ENCODE results near the gene ADGRG4.
A peak's percentile ranks its signal among the peaks of the same experiment; 100 is the strongest.
"Not testable (repeated sequence)": the region's sequence is repeated elsewhere in the genome, so short reads cannot be mapped to it uniquely, and the experiment has no call there.

ADGRG4 gene, protein sequence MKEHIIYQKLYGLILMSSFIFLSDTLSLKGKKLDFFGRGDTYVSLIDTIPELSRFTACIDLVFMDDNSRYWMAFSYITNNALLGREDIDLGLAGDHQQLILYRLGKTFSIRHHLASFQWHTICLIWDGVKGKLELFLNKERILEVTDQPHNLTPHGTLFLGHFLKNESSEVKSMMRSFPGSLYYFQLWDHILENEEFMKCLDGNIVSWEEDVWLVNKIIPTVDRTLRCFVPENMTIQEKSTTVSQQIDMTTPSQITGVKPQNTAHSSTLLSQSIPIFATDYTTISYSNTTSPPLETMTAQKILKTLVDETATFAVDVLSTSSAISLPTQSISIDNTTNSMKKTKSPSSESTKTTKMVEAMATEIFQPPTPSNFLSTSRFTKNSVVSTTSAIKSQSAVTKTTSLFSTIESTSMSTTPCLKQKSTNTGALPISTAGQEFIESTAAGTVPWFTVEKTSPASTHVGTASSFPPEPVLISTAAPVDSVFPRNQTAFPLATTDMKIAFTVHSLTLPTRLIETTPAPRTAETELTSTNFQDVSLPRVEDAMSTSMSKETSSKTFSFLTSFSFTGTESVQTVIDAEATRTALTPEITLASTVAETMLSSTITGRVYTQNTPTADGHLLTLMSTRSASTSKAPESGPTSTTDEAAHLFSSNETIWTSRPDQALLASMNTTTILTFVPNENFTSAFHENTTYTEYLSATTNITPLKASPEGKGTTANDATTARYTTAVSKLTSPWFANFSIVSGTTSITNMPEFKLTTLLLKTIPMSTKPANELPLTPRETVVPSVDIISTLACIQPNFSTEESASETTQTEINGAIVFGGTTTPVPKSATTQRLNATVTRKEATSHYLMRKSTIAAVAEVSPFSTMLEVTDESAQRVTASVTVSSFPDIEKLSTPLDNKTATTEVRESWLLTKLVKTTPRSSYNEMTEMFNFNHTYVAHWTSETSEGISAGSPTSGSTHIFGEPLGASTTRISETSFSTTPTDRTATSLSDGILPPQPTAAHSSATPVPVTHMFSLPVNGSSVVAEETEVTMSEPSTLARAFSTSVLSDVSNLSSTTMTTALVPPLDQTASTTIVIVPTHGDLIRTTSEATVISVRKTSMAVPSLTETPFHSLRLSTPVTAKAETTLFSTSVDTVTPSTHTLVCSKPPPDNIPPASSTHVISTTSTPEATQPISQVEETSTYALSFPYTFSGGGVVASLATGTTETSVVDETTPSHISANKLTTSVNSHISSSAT (N-terminal part only)

GRCh38 chrX:136300721-136301120 lies at the start of gene ADGRG4:
Gene ADGRG4 (plus strand): TSS chrX:136300963. CDS start chrX:136308778, 7,815 bp downstream.
- not testable (repeated sequence) for DNase-seq

DNA sequence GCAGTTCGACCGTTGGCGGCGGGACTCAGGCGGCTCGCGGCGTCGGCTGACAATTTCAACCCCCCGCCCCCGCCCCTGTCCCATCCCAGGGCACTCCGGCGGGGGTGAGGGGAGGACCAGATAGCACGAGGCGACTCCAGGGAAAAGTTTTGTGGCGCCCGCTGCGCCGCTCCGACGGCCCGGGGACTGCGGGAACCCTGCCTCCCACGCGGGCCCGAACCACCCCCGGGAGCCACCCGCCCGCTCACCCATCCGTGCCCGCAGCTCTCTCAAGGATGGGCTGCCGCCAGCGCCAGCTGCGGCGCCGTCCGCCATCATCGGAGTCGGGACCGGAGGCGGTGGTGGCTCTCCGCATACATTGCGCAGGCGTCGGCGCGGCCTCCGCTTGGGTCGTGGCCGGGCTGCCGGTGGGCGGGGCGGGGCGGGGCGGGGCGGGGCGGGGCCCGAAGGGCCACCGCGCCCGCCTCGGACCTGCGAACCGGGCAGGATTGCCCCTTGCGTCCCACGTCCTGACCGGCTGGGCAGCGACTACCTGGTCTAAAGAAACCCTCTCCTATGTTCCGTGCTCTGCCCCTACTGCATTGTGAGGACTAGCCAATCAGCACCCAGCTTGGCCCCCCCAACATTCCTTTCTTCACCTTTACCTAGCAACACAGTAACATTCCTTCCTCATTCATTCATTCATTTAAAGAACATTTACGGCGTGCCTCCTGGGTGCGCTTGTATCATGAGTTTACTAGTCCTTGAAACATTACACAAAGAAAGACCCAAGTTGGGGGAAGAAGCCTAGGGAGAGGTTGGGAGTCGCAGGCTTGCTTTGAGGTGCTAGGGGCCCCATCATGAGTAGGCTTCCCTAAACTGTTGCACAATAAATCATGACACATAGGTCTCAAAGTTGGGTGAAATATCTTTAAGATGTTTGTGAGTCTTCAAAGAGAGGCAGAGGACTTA lies 49.4 kb upstream of the ADGRG4 start, which contains the start of gene MAP7D3:
Gene MAP7D3, minus strand, starts transcription at position 360 of the 951 bp plus-strand sequence. Its CDS starts 42 bp downstream, at position 318.
- DNase-seq: peak; percentile 38

DNA sequence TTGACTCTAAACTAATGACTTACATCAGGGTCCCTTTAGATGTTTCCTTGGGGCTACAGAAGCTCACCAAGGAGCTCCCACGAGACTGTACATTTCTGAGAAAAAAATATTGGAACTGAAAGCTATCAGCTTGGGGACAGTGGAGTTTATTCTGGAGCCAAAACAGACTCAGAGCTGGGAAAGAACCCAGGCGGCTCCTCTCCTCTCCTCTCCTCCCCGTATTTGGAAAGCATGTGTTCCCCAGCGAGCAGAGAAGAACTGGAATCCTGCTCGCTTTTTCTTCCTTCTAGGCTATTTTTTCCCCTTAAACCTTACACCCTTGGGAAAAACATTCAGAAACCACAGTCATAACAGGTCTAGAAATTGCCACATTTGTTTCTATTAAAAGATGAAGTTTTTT lies 45.2 kb upstream of the ADGRG4 start:
- DNase-seq: no peak

DNA sequence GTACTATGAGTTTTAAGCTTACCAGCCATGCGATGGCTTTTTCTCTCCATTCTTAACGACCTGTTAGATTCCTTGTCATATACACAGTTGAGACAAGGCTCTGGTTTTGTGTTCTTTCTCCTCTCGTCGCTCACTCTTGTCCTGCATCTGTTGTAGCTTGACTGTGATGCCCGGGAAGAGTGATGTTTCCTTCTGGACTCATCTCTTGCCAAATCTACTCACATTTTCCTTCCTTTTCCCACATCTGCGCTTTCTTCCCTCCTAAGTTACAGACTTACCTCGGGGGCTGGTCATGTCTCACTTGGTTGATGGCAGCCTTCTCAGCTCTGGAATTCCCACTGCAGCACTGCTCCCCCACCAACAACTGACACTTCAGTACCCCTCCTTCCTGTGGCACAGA lies 44.7 kb upstream of the ADGRG4 start:
- DNase-seq: no peak

DNA sequence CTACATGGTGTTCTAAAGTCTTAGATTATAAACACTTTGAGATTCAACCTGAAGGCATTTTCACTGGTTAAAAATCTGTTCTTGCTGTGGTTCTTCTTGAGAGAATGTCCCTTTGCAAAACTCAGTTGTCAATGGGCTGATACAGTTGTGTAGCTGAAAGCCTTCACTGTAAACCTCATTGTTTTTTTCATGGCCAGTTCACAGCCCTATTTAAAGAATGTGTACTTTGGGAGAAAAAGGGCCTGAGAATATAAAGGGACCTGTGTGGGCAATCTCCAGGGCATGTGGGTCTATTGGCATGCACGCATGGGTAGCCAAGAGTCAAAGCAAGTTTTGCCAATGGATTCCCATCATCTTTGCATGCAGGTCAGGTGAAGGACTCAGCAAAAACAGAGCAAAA lies 41.8 kb upstream of the ADGRG4 start:
- DNase-seq: no peak

GRCh38 chrX:136259543-136259942 lies 41.2 kb upstream of the ADGRG4 start:
- DNase-seq: peak; percentile 78

- DNase-seq: peak; percentile 57
These were observed 40.0 kb upstream of the ADGRG4 start for GRCh38 chrX:136260776-136261175.

- no peak for DNase-seq
These were observed 39.4 kb upstream of the ADGRG4 start for GRCh38 chrX:136261321-136261720.

DNA sequence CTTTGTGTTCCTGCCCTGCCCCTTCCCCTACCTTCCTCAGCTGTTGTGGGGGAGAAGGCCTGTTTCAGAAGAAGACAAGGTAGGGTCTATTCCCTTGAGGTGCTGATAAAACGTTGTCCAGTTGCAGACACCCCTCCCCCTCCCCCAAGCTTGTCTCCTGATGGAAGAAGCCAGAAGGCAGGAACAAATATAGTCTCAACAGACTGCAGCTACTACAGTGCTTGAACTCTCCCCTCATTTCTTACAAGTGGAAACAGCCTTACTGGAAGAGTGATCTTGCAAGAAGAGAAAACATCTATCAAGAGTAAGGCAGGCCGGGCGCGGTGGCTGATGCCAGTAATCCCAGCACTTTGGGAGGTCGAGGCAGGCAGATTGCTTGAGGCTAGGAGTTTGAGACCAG lies 38.5 kb upstream of the ADGRG4 start:
- no peak for DNase-seq

GRCh38 chrX:136262812-136263315 lies 37.9 kb upstream of the ADGRG4 start:
- DNase-seq: no peak

DNA sequence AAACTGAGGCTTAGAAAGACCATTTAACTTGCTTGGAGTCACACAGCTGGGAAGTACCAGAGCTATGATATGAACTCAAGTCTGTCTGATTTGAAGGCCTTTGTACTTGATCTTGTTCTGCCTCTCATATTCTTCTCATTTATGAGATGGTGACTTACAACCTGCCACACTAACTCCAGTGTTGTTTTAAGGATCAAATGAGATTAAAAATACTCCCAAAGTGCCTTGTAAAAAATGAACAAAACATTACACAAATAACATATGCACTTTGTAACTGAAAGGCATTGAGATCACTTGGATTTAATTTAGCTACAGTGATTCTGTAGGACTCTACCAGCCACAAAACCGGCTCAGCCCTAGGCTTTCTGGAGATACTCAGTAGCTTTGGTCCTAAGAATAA lies 33.9 kb upstream of the ADGRG4 start:
- no peak for DNase-seq

- DNase-seq: no peak
These were observed 32.4 kb upstream of the ADGRG4 start for GRCh38 chrX:136268051-136269048.

GRCh38 chrX:136269921-136270320 lies 30.8 kb upstream of the ADGRG4 start:
- DNase-seq: no peak

DNA sequence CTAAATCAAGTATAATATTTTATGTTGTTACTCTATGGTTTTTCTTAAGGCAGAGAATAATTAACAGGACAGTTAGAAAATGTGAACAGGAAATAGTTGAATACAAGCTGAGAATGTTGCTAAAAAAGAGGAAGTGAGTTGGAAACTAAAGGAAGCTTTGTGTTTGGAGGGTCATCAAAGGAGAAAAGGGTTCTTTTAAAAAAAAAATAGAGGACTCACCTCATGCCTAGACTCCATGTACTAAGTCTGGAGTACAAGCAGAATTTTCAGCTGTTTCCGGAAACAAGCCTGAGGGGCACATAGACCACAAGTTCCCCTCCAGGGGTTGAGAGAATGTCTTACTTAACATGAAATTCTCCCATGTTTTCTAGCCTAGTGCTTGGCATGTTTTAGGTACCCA lies 29.5 kb upstream of the ADGRG4 start:
- DNase-seq: no peak

DNA sequence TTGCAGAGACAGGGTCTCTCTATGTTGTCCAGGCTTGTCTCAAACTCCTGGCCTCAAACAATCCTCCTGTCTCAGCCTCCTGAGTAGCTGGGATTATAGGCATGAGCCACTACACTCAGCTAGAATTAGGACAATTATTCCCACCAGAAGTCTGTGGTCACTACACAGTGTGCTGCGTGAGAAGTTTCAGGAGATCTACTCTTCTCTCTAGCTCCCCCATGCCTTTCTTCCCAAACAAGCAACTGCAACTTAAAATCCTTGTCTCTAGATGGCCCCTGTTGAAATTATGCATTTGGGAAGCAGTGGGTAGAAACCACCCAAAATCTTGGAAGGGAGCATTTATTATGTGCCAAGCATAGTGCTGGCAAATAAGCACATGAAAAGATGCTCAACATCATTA lies 28.4 kb upstream of the ADGRG4 start:
- no peak for DNase-seq

DNA sequence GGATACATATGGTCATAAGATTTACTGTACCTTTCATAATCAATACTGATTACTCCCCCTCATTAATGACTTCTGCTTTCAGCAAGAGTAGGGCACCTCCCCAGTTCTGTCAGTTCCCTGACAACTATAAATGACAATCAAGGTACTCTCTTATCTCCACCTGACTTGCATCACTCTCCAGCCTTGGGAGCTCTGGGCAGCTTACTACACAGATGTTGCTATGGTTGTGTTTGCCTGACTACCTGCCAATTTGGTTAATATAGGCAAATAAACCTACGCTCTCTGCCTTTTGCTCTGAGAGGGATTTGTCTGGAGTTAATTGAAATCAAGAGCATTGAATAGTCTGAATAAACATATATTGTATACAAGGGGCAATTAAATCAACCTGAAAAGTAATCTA lies 26.8 kb upstream of the ADGRG4 start:
- no peak for DNase-seq

GRCh38 chrX:136275553-136275952 lies 25.2 kb upstream of the ADGRG4 start:
- DNase-seq: no peak

GRCh38 chrX:136286375-136286774 lies 14.4 kb upstream of the ADGRG4 start:
- not testable (repeated sequence) for DNase-seq

DNA sequence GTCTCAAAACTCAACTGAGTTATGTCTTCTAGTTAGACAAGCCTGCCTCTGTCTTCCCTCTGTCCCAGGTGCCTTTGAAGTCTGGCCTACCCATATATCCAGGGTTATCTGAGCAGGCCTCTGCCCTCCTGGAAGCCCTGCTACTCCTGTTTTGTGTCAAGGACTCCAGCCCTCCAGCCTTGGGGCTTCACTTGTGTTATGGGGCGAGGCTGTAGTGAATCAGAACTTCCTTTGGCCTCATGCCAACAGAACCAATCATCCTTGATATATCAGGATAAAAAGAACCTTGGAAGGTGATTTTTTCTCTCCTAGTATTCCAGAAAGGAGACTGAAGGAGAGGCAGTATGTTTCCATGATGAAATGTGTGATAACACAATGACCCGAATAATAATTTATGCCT lies 8.9 kb upstream of the ADGRG4 start:
- DNase-seq: no peak

GRCh38 chrX:136292656-136293055 lies 8.1 kb upstream of the ADGRG4 start:
- DNase-seq: no peak
